Panc1 (cell line): Measurements from ENCODE around the gene MRPL40. TPM values are rescaled to one million over a fixed set of nuclear protein-coding genes. Genes with fewer than 3 reads are reported as not detected.

Experiments
- ATAC-seq: fragments of 200-7000 bp; cut with Tn5 transposase; 2 replicates; pipeline ENCODE4 v1.9.1; 2020; ENCODE audit warnings: mild to moderate bottlenecking, moderate library complexity
- BruUV-seq: library from RNA; stranded (reverse); fragments of 400-500 nt; replicated peaks from 2 replicates; lab custom pipeline; 2021; lab: Mats Ljungman, UMichigan
- CTCF ChIA-PET: fragments of 300-600 bp; sonication (Branson Sonifier 250); formaldehyde crosslinking; loops from one replicate; lab custom pipeline; 2022; ENCODE audit warnings: antibody characterized with exemption; lab: Charles Lee
- POLR2A ChIA-PET: fragments of 300-600 bp; sonication (Branson Sonifier 250); formaldehyde crosslinking; loops from one replicate; lab custom pipeline; 2022; ENCODE audit warnings: antibody characterized with exemption; lab: Charles Lee
- DNase-seq: peaks from one replicate; pipeline ENCODE4 v3.0.0-alpha.2; 2010; ENCODE audit warnings: low read depth, low spot score
- H3K27ac ChIP-seq: 2 replicates; pipeline ENCODE4 v1.5.1; 2011; ENCODE audit warnings: mild to moderate bottlenecking, low read length, inconsistent platforms
- H3K27me3 ChIP-seq: fragments of 200-500 bp; sonication (Bioruptor generic); 2 replicates; pipeline ENCODE4 v1.6.0; 2014; ENCODE audit warnings: low read length, inconsistent platforms; ENCODE audit not compliant: control insufficient read depth, insufficient read depth
- H3K36me3 ChIP-seq: fragments of 200-500 bp; sonication (Bioruptor generic); 2 replicates; pipeline ENCODE4 v1.5.1; 2014; ENCODE audit warnings: inconsistent platforms, mild to moderate bottlenecking, low read length, moderate library complexity; ENCODE audit not compliant: control insufficient read depth, insufficient read depth
- H3K4me1 ChIP-seq: 2 replicates; pipeline ENCODE4 v1.5.1; 2011; ENCODE audit warnings: inconsistent platforms, mild to moderate bottlenecking, low read length, moderate library complexity; ENCODE audit not compliant: control insufficient read depth, insufficient read depth
- H3K4me3 ChIP-seq, 2 experiments: 2 replicates each; pipeline ENCODE4 v1.5.1; 2011 to 2012; ENCODE audit warnings: low read depth in 2 of 2, low read length in 2 of 2, mild to moderate bottlenecking in 2 of 2, inconsistent platforms in 1 of 2, moderate library complexity in 1 of 2
- H3K9me3 ChIP-seq: fragments of 200-500 bp; sonication (Bioruptor generic); 2 replicates; pipeline ENCODE4 v1.5.1; 2014; ENCODE audit warnings: low read depth, mild to moderate bottlenecking, inconsistent platforms, low read length, moderate library complexity; ENCODE audit not compliant: control insufficient read depth, insufficient read depth
- CTCF ChIP-seq: fragments of 450-650 bp; IDR thresholded peaks from 2 replicates; pipeline ENCODE4 v1.5.1; 2017; ENCODE audit warnings: mild to moderate bottlenecking
- POLR2AphosphoS5 ChIP-seq: IDR thresholded peaks from 2 replicates; pipeline ENCODE4 v1.6.1; 2012; ENCODE audit warnings: mild to moderate bottlenecking, low read depth, low read length, moderate library complexity
- REST ChIP-seq, 2 experiments: IDR thresholded peaks; 2 replicates each; pipeline ENCODE4 v1.6.1; 2011 to 2012; ENCODE audit warnings: low read depth in 2 of 2, control low read depth in 1 of 2, low read length in 1 of 2, mild to moderate bottlenecking in 1 of 2, moderate library complexity in 1 of 2; ENCODE audit not compliant: insufficient read depth in 1 of 2
- SIN3A ChIP-seq: IDR thresholded peaks from 2 replicates; pipeline ENCODE4 v1.6.1; 2012; ENCODE audit warnings: low read depth, mild to moderate bottlenecking, low read length, moderate library complexity, borderline replicate concordance; ENCODE audit not compliant: insufficient read depth
- TCF7L2 ChIP-seq: IDR thresholded peaks from 2 replicates; pipeline ENCODE4 v1.6.1; 2011; ENCODE audit warnings: mild to moderate bottlenecking, low read depth, low read length, inconsistent platforms
- in situ Hi-C: cut with HindIII; loops from 2 replicates; pipeline ENCODE4 v1.10.0; 2016; ENCODE audit warnings: low sequenced_read_pairs, low pct_unique_long_range_greater_than_20kb
- intact Hi-C: fragments of 100-400 bp; cut with micrococcal nuclease; formaldehyde crosslinking; loops from one replicate; pipeline ENCODE4 v1.10.0; 2022; ENCODE audit not compliant: unreplicated experiment
- total RNA-seq: library from RNA; stranded (reverse); gene quantifications from one replicate; pipeline ENCODE4 v1.2.1, GENCODE V29; 2021; ENCODE audit not compliant: unreplicated experiment

MRPL40 gene
- total RNA-seq, 1 experiment from 2014 or later, result 36.3 TPM

- Histone ChIP-seq H3K27ac (no peak overlapping the region), H3K27me3 (no peaks in the 10 kb centered on the region), H3K9me3 (no peaks in the 10 kb centered on the region), H3K4me3 (no peak overlapping the region), H3K4me1 (no peaks in the 10 kb centered on the region), H3K36me3 (peaks cover 3% of the 10 kb centered on the region; the same call in 1 of the 2 replicates)
- ChIA-PET POLR2A (no interaction called here), CTCF (no interaction called here)
- TF ChIP-seq REST (IDR thresholded peaks at IDR 0.05; ENCODE audit: insufficient read depth in 1 of 2, low read depth in 2 of 2, low read length in 1 of 2) (no peak), TCF7L2 (no peak), POLR2AphosphoS5 (no peak), CTCF (no peak), SIN3A (no peak)
- in situ Hi-C loops (no loop called here), intact Hi-C loops (no loop called here)
- no peak for DNase-seq
- ATAC-seq, result no peak
- no TSS peak for BruUV-seq
Observed at GRCh38 chr22:19455033-19455432, 22.7 kb downstream of the MRPL40 start.

GRCh38 chr22:19455585-19456370, 23.4 kb downstream of the MRPL40 start:
- Histone ChIP-seq H3K4me1 (no peaks in the 10 kb centered on the region), H3K36me3 (peaks cover 3% of the 10 kb centered on the region; the same call in 1 of the 2 replicates), H3K4me3 (no peak overlapping the region), H3K9me3 (no peaks in the 10 kb centered on the region), H3K27me3 (no peaks in the 10 kb centered on the region), H3K27ac (no peak overlapping the region)
- ChIA-PET CTCF (interaction anchor here (0.6 kb wide), 1 partner anchor 129 kb away, joined by 6 read pairs; no protein-coding TSS in a partner anchor), POLR2A (no interaction called here)
- no peak for ATAC-seq
- no peak for TF ChIP-seq CTCF
- no peak for TF ChIP-seq POLR2AphosphoS5
- no peak for TF ChIP-seq REST (IDR thresholded peaks at IDR 0.05; ENCODE audit: insufficient read depth in 1 of 2, low read depth in 2 of 2, low read length in 1 of 2)
- no TSS peak for BruUV-seq
- no peak for DNase-seq
- in situ Hi-C loops (no loop called here), intact Hi-C loops (no loop called here)
